ENCODE data around the gene FAM162A.

- TF ChIP-seq EP300 (IDR thresholded peaks at IDR 0.05) (no peak), CTCF (IDR thresholded peaks at IDR 0.05) (no peak), POLR2A (IDR thresholded peaks at IDR 0.05) (no peak)
Observed at GRCh38 chr3:122394173-122394572, 10.2 kb downstream of the FAM162A start.
